ENCODE measurements around the gene POPDC3.

GRCh38 chr6:105207524-105208269 lies 27.9 kb upstream of the POPDC3 start:
- TF ChIP-seq CTCF (IDR thresholded peaks at IDR 0.05; ENCODE audit: insufficient read depth, low read depth, low read length) (no peak), EZH2 (IDR thresholded peaks at IDR 0.05; ENCODE audit: insufficient read depth, low read length) (no peak)
